HG03565 (cell line): Measurements from ENCODE around the gene LMBR1.
"Not testable (repeated sequence)": the region's sequence is repeated elsewhere in the genome, so short reads cannot be mapped to it uniquely, and the experiment has no call there.

Experiments used
- ATAC-seq: cut with Tn5 transposase; IDR thresholded peaks from one replicate; pipeline ENCODE4 v1.9.1; 2021; ENCODE audit warnings: mild to moderate bottlenecking, moderate library complexity; ENCODE audit not compliant: unreplicated experiment

LMBR1 gene

GRCh38 chr7:156848979-156849378, 44.0 kb downstream of the LMBR1 start:
- no peak for ATAC-seq

GRCh38 chr7:156845379-156846101, 47.4 kb downstream of the LMBR1 start:
- no peak for ATAC-seq

- ATAC-seq, result not testable (repeated sequence)
Observed at GRCh38 chr7:156843582-156843981, 49.4 kb downstream of the LMBR1 start.

- no peak for ATAC-seq
Observed at GRCh38 chr7:156843157-156843556, 49.8 kb downstream of the LMBR1 start.

- ATAC-seq, result no peak
Observed at GRCh38 chr7:156842740-156843140, 50.2 kb downstream of the LMBR1 start.

- ATAC-seq, result no peak
Observed at GRCh38 chr7:156842317-156842716, 50.7 kb downstream of the LMBR1 start.

- ATAC-seq, result no peak
Observed at GRCh38 chr7:156841497-156841896, 51.5 kb downstream of the LMBR1 start.

GRCh38 chr7:156840134-156840533, 52.8 kb downstream of the LMBR1 start:
- ATAC-seq, result no peak

GRCh38 chr7:156836443-156836842, 56.5 kb downstream of the LMBR1 start:
- no peak for ATAC-seq

GRCh38 chr7:156834462-156834861, 58.5 kb downstream of the LMBR1 start:
- no peak for ATAC-seq

- no peak for ATAC-seq
Observed at GRCh38 chr7:156833312-156833711, 59.7 kb downstream of the LMBR1 start.

- no peak for ATAC-seq
Observed at GRCh38 chr7:156832195-156832877, 60.6 kb downstream of the LMBR1 start.

- no peak for ATAC-seq
Observed at GRCh38 chr7:156829669-156830336, 63.2 kb downstream of the LMBR1 start.

- no peak for ATAC-seq
Observed at GRCh38 chr7:156827587-156828203, 65.3 kb downstream of the LMBR1 start.

GRCh38 chr7:156823435-156823834, 69.5 kb downstream of the LMBR1 start:
- no peak for ATAC-seq

GRCh38 chr7:156820445-156821063, 72.4 kb downstream of the LMBR1 start:
- no peak for ATAC-seq

- ATAC-seq, result no peak
Observed at GRCh38 chr7:156819733-156820295, 73.2 kb downstream of the LMBR1 start.

- ATAC-seq, result no peak
Observed at GRCh38 chr7:156818133-156818532, 74.8 kb downstream of the LMBR1 start.

GRCh38 chr7:156816943-156817572, 75.9 kb downstream of the LMBR1 start:
- ATAC-seq, result no peak

GRCh38 chr7:156811706-156812105, 81.3 kb downstream of the LMBR1 start:
- no peak for ATAC-seq
